NCI-H187 treated with DMSO at 0.1 percent for 48 hours (cell line): Measurements from ENCODE around the gene S100A9.

Source experiments
- DNase-seq: peaks from one replicate; lab custom pipeline; 2025; lab: John Stamatoyannopoulos, UW

S100A9 gene

GRCh38 chr1:153361480-153362109, 3.9 kb downstream of the S100A9 start:
- DNase-seq = no peak

GRCh38 chr1:153362187-153362775, 4.6 kb downstream of the S100A9 start:
- no peak for DNase-seq

- no peak for DNase-seq
These were observed 6.0 kb downstream of the S100A9 start for GRCh38 chr1:153363641-153364040.

GRCh38 chr1:153364156-153364555, 6.5 kb downstream of the S100A9 start:
- no peak for DNase-seq

GRCh38 chr1:153364766-153365666, 7.4 kb downstream of the S100A9 start:
- no peak for DNase-seq

- no peak for DNase-seq
These were observed 8.0 kb downstream of the S100A9 start for GRCh38 chr1:153365696-153366095.

GRCh38 chr1:153366261-153366660, 8.6 kb downstream of the S100A9 start:
- DNase-seq = no peak

- DNase-seq = no peak
These were observed 9.4 kb downstream of the S100A9 start for GRCh38 chr1:153367090-153367489.

- no peak for DNase-seq
These were observed 10.8 kb downstream of the S100A9 start for GRCh38 chr1:153368495-153368894.

- no peak for DNase-seq
These were observed 12.5 kb downstream of the S100A9 start for GRCh38 chr1:153370146-153370545.

- DNase-seq = no peak
These were observed 13.6 kb downstream of the S100A9 start for GRCh38 chr1:153371231-153371630.

- no peak for DNase-seq
These were observed 14.9 kb downstream of the S100A9 start for GRCh38 chr1:153372571-153372970.

GRCh38 chr1:153374071-153374470, 16.4 kb downstream of the S100A9 start:
- DNase-seq = no peak

- no peak for DNase-seq
These were observed 17.9 kb downstream of the S100A9 start, which contains the start of gene S100A12 for GRCh38 chr1:153375511-153375910. TSS of gene S100A12 (minus strand) at chr1:153375621. CDS start at chr1:153374592, 1,029 bp downstream.

GRCh38 chr1:153379591-153379990, 21.9 kb downstream of the S100A9 start:
- DNase-seq = no peak

- DNase-seq = no peak
These were observed 23.1 kb downstream of the S100A9 start for GRCh38 chr1:153380711-153381110.

GRCh38 chr1:153384958-153385580, 27.4 kb downstream of the S100A9 start:
- no peak for DNase-seq

- DNase-seq = no peak
These were observed 28.8 kb downstream of the S100A9 start for GRCh38 chr1:153386500-153386901.

GRCh38 chr1:153387001-153387400, 29.3 kb downstream of the S100A9 start:
- no peak for DNase-seq

GRCh38 chr1:153387785-153388184, 30.1 kb downstream of the S100A9 start:
- DNase-seq = no peak

- no peak for DNase-seq
These were observed 31.7 kb downstream of the S100A9 start for GRCh38 chr1:153389401-153389800.
